NCI-H146 treated with DMSO at 0.1 percent for 48 hours (cell line): ENCODE measurements around the gene CCDC134.
"Not testable (repeated sequence)": the region's sequence is repeated elsewhere in the genome, so short reads cannot be mapped to it uniquely, and the experiment has no call there.

Source experiments
- DNase-seq: peaks from one replicate; lab custom pipeline; 2025; ENCODE audit not compliant: unreplicated experiment; lab: John Stamatoyannopoulos, UW

CCDC134 gene

GRCh38 chr22:41842996-41843970 lies 42.8 kb downstream of the CCDC134 start:
- DNase-seq: no peak

- no peak for DNase-seq
These were observed 43.6 kb downstream of the CCDC134 start for GRCh38 chr22:41844036-41844435.

GRCh38 chr22:41844513-41844912 lies 44.0 kb downstream of the CCDC134 start:
- no peak for DNase-seq

GRCh38 chr22:41845380-41846267 lies 45.1 kb downstream of the CCDC134 start:
- no peak for DNase-seq

- no peak for DNase-seq
These were observed 45.9 kb downstream of the CCDC134 start for GRCh38 chr22:41846268-41846987.

- DNase-seq: no peak
These were observed 46.8 kb downstream of the CCDC134 start for GRCh38 chr22:41847300-41847699.

- no peak for DNase-seq
These were observed 48.0 kb downstream of the CCDC134 start for GRCh38 chr22:41848468-41848867.

- no peak for DNase-seq
These were observed 56.0 kb downstream of the CCDC134 start for GRCh38 chr22:41856469-41856868.

GRCh38 chr22:41857155-41857859 lies 56.8 kb downstream of the CCDC134 start:
- DNase-seq: no peak

- DNase-seq: no peak
These were observed 57.4 kb downstream of the CCDC134 start for GRCh38 chr22:41857860-41858199.

GRCh38 chr22:41862160-41862529 lies 61.7 kb downstream of the CCDC134 start:
- DNase-seq: no peak

GRCh38 chr22:41862530-41863266 lies 62.2 kb downstream of the CCDC134 start:
- no peak for DNase-seq

- no peak for DNase-seq
These were observed 63.0 kb downstream of the CCDC134 start for GRCh38 chr22:41863472-41863871.

- DNase-seq: no peak
These were observed 68.1 kb downstream of the CCDC134 start for GRCh38 chr22:41868556-41868955.

GRCh38 chr22:41870081-41870480 lies 69.6 kb downstream of the CCDC134 start:
- DNase-seq: not testable (repeated sequence)

- DNase-seq: no peak
These were observed 70.3 kb downstream of the CCDC134 start for GRCh38 chr22:41870786-41871185.

GRCh38 chr22:41873391-41873790 lies 72.9 kb downstream of the CCDC134 start:
- no peak for DNase-seq

- DNase-seq: no peak
These were observed 73.6 kb downstream of the CCDC134 start for GRCh38 chr22:41874090-41874489.

GRCh38 chr22:41875531-41876270 lies 75.2 kb downstream of the CCDC134 start:
- no peak for DNase-seq
